ENCODE measurements around the gene USP3. TPM values are rescaled to one million over a fixed set of nuclear protein-coding genes. Genes with fewer than 3 reads are reported as not detected.

USP3 gene
- total and polyA plus RNA-seq, 10 of the 15 experiments (the other 5 are each of a cell fraction or from before 2014, with no cell fraction given): 23.8 to 64.5 (median 50.3) TPM

GRCh38 chr15:63504247-63504978 lies at the start of gene USP3 (continued):
- TF ChIP-seq EP300 (IDR thresholded peaks at IDR 0.05; ENCODE audit: borderline replicate concordance in 1 of 2, control insufficient read depth in 1 of 2, low read depth in 2 of 2, low read length in 2 of 2) (peak in 1 of 2 experiments; percentile 50; a peak in 3 of 4 replicates), GATAD2B (conservative IDR thresholded peaks at IDR 0.05; ENCODE audit: low read depth) (peak; percentile 17), SREBF2 (IDR thresholded peaks at IDR 0.05; ENCODE audit: low read length) (0 out of 2 replicates have a peak, but pooled peaks have one; percentile 24), BACH1 (IDR thresholded peaks at IDR 0.05; ENCODE audit: borderline replicate concordance) (0 out of 2 replicates have a peak, but pooled peaks have one; percentile 46), RB1 (IDR thresholded peaks at IDR 0.05; ENCODE audit: borderline replicate concordance) (no peak), LARP7 (IDR thresholded peaks at IDR 0.05) (peak; percentile 95), ZNF24 (IDR thresholded peaks at IDR 0.05) (peak; percentile 69; the same call in 1 of the 2 replicates), POLR2A (IDR thresholded peaks at IDR 0.05; ENCODE audit: low read depth, low read length) (peak; percentile 85), PRDM15 (CRISPR knock-in tag; IDR thresholded peaks at IDR 0.05) (no peak), ZNF384 (IDR thresholded peaks at IDR 0.05; ENCODE audit: borderline replicate concordance, low read depth, low read length) (no peak), ZZZ3 (IDR thresholded peaks at IDR 0.05; ENCODE audit: control insufficient read depth, insufficient read length, low read depth) (no peak), KDM1A (IDR thresholded peaks at IDR 0.05; ENCODE audit: borderline replicate concordance) (no peak), RCOR1 (conservative IDR thresholded peaks at IDR 0.05; ENCODE audit: low read depth, low read length) (0 out of 2 replicates have a peak, but pooled peaks have one; percentile 75), MAX (IDR thresholded peaks at IDR 0.05; ENCODE audit: low read depth, low read length) (peak; percentile 76), MYC (IDR thresholded peaks at IDR 0.05; ENCODE audit: insufficient read depth, insufficient read length, insufficient replicate concordance, low read length, severe bottlenecking) (no peak), MEF2B (IDR thresholded peaks at IDR 0.05; ENCODE audit: partially characterized antibody, poor library complexity, severe bottlenecking) (peak; percentile 27), EED (IDR thresholded peaks at IDR 0.05; ENCODE audit: low read depth) (peak; percentile 25; the same call in 1 of the 2 replicates), HCFC1 (IDR thresholded peaks at IDR 0.05; ENCODE audit: low read length) (peak; percentile 62), IRF4 (IDR thresholded peaks at IDR 0.05; ENCODE audit: low read depth, low read length) (0 out of 2 replicates have a peak, but pooled peaks have one; percentile 51), MXI1 (IDR thresholded peaks at IDR 0.05; ENCODE audit: low read depth, low read length) (peak; percentile 89), CHD2 (IDR thresholded peaks at IDR 0.05; ENCODE audit: borderline replicate concordance, low read depth, low read length) (peak; percentile 49; the same call in 1 of the 2 replicates), E4F1 (IDR thresholded peaks at IDR 0.05; ENCODE audit: borderline replicate concordance, partially characterized antibody) (peak; percentile 87), HDGF (IDR thresholded peaks at IDR 0.05) (no peak), SMAD1 (IDR thresholded peaks at IDR 0.05; ENCODE audit: low read depth, partially characterized antibody) (peak; percentile 9)
